Stimulated activated CD8-positive, alpha-beta memory T cell treated with anti-CD3 and anti-CD28 coated beads, Interleukin-4, amount 100 ng/mL, for 48 hours (primary cell): ENCODE results near the gene TCF7L1.
"Not testable (repeated sequence)": the region's sequence is repeated elsewhere in the genome, so short reads cannot be mapped to it uniquely, and the experiment has no call there.

ENCODE experiments used
- DNase-seq: peaks from one replicate; pipeline ENCODE4 v3.0.0-alpha.2; 2020

TCF7L1 gene

GRCh38 chr2:85327822-85328617 lies 194.8 kb downstream of the TCF7L1 start, which contains the start of gene TGOLN2:
TSS of gene TGOLN2 (minus strand) at chr2:85327989. CDS start at chr2:85327962, 27 bp downstream.
- peak; percentile 94 for DNase-seq

GRCh38 chr2:85329181-85329651 lies 196.0 kb downstream of the TCF7L1 start:
- DNase-seq = no peak

- DNase-seq = not testable (repeated sequence)
Measured at GRCh38 chr2:85329701-85330100, 196.5 kb downstream of the TCF7L1 start.

- DNase-seq = peak; percentile 44
Measured at GRCh38 chr2:85330839-85331636, 197.8 kb downstream of the TCF7L1 start.

GRCh38 chr2:85333877-85334276 lies 200.7 kb downstream of the TCF7L1 start:
- not testable (repeated sequence) for DNase-seq

GRCh38 chr2:85334928-85335327 lies 201.7 kb downstream of the TCF7L1 start:
- no peak for DNase-seq

- DNase-seq = no peak
Measured at GRCh38 chr2:85340034-85340892, 207.1 kb downstream of the TCF7L1 start.

- DNase-seq = no peak
Measured at GRCh38 chr2:85341269-85342029, 208.3 kb downstream of the TCF7L1 start.

GRCh38 chr2:85342156-85342555 lies 209.0 kb downstream of the TCF7L1 start:
- DNase-seq = no peak

- not testable (repeated sequence) for DNase-seq
Measured at GRCh38 chr2:85343207-85343895, 210.2 kb downstream of the TCF7L1 start.

GRCh38 chr2:85344356-85344954 lies 211.3 kb downstream of the TCF7L1 start:
- DNase-seq = no peak

GRCh38 chr2:85347599-85347998 lies 214.4 kb downstream of the TCF7L1 start:
- no peak for DNase-seq

- DNase-seq = peak; percentile 39
Measured at GRCh38 chr2:85353876-85354285, 220.7 kb downstream of the TCF7L1 start.

- DNase-seq = peak; percentile 95
Measured at GRCh38 chr2:85354286-85355072, 221.3 kb downstream of the TCF7L1 start, which contains the start of the genes ELMOD3 and RETSAT. TSS of gene ELMOD3 (plus strand) at chr2:85354769. CDS start at chr2:85357199, 2,430 bp downstream. TSS of gene RETSAT (minus strand) at chr2:85354528. CDS start at chr2:85354507, 21 bp downstream.

GRCh38 chr2:85355073-85355410 lies 221.8 kb downstream of the TCF7L1 start:
- DNase-seq = no peak

- no peak for DNase-seq
Measured at GRCh38 chr2:85355521-85355920, 222.3 kb downstream of the TCF7L1 start.

- DNase-seq = no peak
Measured at GRCh38 chr2:85356186-85356585, 223.0 kb downstream of the TCF7L1 start.

- DNase-seq = no peak
Measured at GRCh38 chr2:85357736-85358135, 224.5 kb downstream of the TCF7L1 start.
